ENCODE measurements around the gene AGRN. TPM values are rescaled to one million over a fixed set of nuclear protein-coding genes. Genes with fewer than 3 reads are reported as not detected.

Gene AGRN
- total and polyA plus RNA-seq, 9 donors: 2.7 to 138 (median 14.3) TPM

DNA sequence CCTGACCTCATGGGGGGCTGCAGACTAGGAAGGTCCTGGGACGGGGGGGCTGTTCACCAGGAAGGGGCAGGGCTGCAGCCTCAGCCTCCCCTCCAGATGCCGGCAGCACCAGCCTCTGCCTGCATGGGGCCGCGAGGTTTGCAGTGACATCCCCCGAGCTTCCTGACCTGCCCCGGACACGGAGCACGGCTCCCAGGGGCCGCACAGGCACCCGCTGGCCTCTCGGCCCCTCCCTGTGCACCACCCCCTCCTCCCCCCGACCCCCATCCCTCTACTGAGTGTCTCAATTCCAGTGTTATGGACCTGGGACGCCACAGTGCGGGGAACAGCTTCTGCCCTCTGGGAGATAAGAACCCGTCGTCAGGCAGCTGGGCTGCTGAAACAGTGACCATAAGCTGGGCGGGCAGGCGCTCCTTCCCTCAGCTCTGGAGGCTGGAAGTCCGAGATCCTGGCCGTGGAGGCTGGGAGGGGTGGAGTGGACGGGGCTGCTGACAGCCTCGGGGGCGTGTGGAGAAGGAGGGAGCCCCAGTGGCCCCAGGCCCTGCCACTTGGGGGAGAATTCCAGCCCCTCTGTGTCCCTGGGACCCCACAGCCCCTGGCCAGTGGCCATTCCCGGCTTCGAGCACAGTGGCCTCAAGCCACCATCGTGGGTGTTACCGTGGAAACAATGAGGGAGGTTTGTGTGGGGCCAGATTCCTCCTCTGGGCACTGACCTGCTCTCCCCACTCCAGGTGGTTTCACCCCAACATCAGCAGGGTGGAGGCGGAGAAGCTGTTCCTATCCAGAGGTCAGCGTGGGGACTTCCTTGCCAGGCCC is 42.6 kb downstream of the AGRN start:
- Histone ChIP-seq H3K4me3 (no peak overlapping the region), H3K36me3 (no peaks in the 10 kb centered on the region), H3K27me3 (peaks cover 9% of the 10 kb centered on the region), H3K4me1 (ENCODE audit: insufficient read depth) (peaks cover 3% of the 10 kb centered on the region), H3K27ac (no peak overlapping the region), H3K9me3 (no peaks in the 10 kb centered on the region)
- 11 to 18% (median 16%) methylated on average over 29 of the region's 29 CpGs for WGBS, 3 donors
- TF ChIP-seq EP300 (IDR thresholded peaks at IDR 0.05): no peak
- no peak for TF ChIP-seq POLR2A (IDR thresholded peaks at IDR 0.05)
- TF ChIP-seq, protein P1, sequence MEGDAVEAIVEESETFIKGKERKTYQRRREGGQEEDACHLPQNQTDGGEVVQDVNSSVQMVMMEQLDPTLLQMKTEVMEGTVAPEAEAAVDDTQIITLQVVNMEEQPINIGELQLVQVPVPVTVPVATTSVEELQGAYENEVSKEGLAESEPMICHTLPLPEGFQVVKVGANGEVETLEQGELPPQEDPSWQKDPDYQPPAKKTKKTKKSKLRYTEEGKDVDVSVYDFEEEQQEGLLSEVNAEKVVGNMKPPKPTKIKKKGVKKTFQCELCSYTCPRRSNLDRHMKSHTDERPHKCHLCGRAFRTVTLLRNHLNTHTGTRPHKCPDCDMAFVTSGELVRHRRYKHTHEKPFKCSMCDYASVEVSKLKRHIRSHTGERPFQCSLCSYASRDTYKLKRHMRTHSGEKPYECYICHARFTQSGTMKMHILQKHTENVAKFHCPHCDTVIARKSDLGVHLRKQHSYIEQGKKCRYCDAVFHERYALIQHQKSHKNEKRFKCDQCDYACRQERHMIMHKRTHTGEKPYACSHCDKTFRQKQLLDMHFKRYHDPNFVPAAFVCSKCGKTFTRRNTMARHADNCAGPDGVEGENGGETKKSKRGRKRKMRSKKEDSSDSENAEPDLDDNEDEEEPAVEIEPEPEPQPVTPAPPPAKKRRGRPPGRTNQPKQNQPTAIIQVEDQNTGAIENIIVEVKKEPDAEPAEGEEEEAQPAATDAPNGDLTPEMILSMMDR (IDR thresholded peaks at IDR 0.05): no peak
- intact Hi-C loops (cut with DNase I): loop anchor here in 1 of 4 donors (2.0 kb wide), 1 partner anchor 78 kb away; no protein-coding TSS in a partner anchor
- DNase-seq: no peak

DNA sequence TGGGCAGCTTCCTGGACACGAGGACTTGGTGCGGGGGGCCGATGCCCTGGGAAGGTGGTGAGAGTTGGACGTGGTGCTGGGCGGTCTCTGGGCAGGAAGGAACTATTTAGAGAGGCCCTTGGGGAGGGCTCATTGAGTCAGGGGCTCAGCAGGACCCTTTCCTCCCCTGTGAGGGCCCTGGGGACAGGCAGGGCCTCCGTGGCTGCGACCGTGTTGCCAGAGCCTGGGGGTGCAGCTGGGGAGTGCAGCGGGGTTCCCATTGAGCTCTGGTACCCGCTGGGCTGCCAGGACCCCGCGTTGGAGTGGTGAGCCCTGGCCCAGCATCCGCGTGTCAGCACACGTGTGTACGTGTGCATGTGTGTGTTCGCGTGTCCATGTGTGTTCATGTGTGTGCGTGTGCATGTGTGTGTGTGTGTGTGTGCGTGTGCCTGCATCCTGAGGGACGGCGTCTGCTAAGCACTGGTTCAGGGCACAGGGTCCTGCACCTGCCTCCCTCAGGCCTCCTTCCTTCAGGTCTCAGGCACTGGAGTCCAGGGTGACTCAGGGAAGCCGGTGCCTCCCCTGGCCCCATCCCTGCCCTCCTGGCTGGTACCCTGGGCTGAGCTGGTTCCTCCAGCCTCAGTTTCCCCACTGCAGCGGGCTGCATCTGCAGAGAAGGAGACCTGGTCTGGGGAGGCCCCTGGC is 43.5 kb downstream of the AGRN start:
- peaks cover 4% of the 10 kb centered on the region for H3K4me1 ChIP-seq (ENCODE audit: insufficient read depth)
- intact Hi-C loops (cut with DNase I): loop anchor here in 1 of 4 donors (2.0 kb wide), 1 partner anchor 79 kb away; no protein-coding TSS in a partner anchor
- no peak for DNase-seq
- no peak for TF ChIP-seq EP300 (IDR thresholded peaks at IDR 0.05)
- TF ChIP-seq, protein P1 (IDR thresholded peaks at IDR 0.05): peak in 1 of 3 donors; percentile 22
- H3K4me3 ChIP-seq: no peak overlapping the region
- no peaks in the 10 kb centered on the region for H3K9me3 ChIP-seq
- 60 to 69% (median 65%) methylated on average over 22 to 24 of the region's 24 CpGs for WGBS, 3 donors
- H3K27me3 ChIP-seq: peaks cover 9% of the 10 kb centered on the region
- no peak overlapping the region for H3K27ac ChIP-seq
- no peaks in the 10 kb centered on the region for H3K36me3 ChIP-seq

DNA sequence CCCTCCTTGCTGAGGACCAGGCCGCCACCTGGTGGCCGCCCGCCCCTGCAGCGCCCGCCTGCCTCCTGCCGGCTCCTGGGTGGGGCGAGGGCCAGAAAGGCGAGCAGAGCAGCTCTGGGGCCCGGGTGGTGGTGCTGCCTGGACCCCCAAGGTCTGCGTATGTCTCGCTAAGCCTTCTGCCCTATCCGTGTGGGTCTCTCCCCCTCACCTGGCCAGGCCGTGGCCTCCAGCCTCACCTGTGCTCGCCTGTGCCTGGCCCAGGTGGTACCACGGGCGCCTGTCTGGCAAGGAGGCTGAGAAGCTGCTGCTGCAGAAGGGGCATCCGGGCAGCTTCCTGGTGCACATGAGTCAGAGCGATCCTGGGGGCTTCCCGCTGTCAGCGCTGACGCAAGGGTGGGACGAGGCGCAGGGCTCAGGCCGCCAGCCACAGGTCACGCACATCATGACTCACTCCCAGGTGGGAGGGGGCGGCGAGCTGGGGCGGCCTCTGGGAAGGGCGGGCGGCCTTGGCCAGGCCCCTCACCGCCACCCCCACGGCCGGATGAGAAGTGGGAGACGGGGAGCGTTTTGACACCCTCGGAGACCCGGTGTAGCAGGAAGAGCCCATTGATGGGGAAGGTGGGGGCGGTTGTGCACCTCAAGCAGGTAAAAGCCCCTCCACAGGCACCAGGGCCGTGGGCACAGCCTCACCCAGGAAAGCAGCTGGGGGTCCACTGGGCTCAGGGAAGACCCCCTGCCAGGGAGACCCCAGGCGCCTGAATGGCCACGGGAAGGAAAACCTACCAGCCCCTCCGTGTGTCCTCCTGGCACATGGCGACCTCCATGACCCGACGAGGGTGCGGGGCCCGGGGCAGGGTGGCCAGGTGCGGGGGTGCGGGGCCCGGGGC is 44.3 kb downstream of the AGRN start:
- TF ChIP-seq EP300 (IDR thresholded peaks at IDR 0.05): no peak
- TF ChIP-seq, protein P1 (IDR thresholded peaks at IDR 0.05): peak; percentile 3 to 70 (median 60)
- H3K4me3 ChIP-seq: no peak overlapping the region
- H3K27me3 ChIP-seq: peaks cover 9% of the 10 kb centered on the region
- H3K9me3 ChIP-seq: no peaks in the 10 kb centered on the region
- peaks cover 3% of the 10 kb centered on the region for H3K4me1 ChIP-seq (ENCODE audit: insufficient read depth)
- DNase-seq: peak in 3 of 5 donors; percentile 43 to 64 (median 63)
- H3K27ac ChIP-seq: no peak overlapping the region
- 5 to 13% (median 7%) methylated on average over 18 to 50 of the region's 50 CpGs for WGBS, 3 donors
- intact Hi-C loops (cut with DNase I): loop anchor here in 1 of 4 donors (2.0 kb wide), 1 partner anchor 79 kb away; no protein-coding TSS in a partner anchor
- no peaks in the 10 kb centered on the region for H3K36me3 ChIP-seq

Measured in ovary (tissue), 9 donors.